Activated CD4-positive, alpha-beta memory T cell treated with anti-CD3 and anti-CD28 coated beads, Interleukin-2, amount 10 ng/mL, durations not matched to agents 7 days and 5 days (primary cell): ENCODE data around the gene ATP2B1. TPM values are rescaled to one million over a fixed set of nuclear protein-coding genes. Genes with fewer than 3 reads are reported as not detected.

ENCODE experiments used
- CTCF ChIA-PET: fragments of 350-600 bp; sonication (Branson Sonifier 250); formaldehyde crosslinking; loops from one replicate; lab custom pipeline; 2021; ENCODE audit warnings: antibody characterized with exemption, inconsistent platforms; lab: Charles Lee
- POLR2A ChIA-PET: fragments of 350-600 bp; sonication (Branson Sonifier 250); formaldehyde crosslinking; loops from one replicate; lab custom pipeline; 2021; ENCODE audit warnings: antibody characterized with exemption; lab: Charles Lee
- DNase-seq: peaks from one replicate; pipeline ENCODE4 v3.0.0-alpha.2; 2020
- H3K27ac Mint-ChIP-seq: one replicate; pipeline ENCODE4 v1.8.0; 2021; ENCODE audit warnings: mild to moderate bottlenecking, mixed read lengths
- H3K27me3 Mint-ChIP-seq: one replicate; pipeline ENCODE4 v1.8.0; 2021; ENCODE audit warnings: mixed read lengths
- H3K36me3 Mint-ChIP-seq: one replicate; pipeline ENCODE4 v1.8.0; 2021; ENCODE audit warnings: low read depth, mixed read lengths
- H3K4me1 Mint-ChIP-seq: one replicate; pipeline ENCODE4 v1.8.0; 2021; ENCODE audit warnings: mixed read lengths
- H3K4me3 Mint-ChIP-seq: one replicate; pipeline ENCODE4 v1.8.0; 2021; ENCODE audit warnings: mild to moderate bottlenecking, mixed read lengths
- H3K9me3 Mint-ChIP-seq: one replicate; pipeline ENCODE4 v1.8.0; 2021; ENCODE audit warnings: mixed read lengths
- total RNA-seq, 2 experiments: library from RNA; stranded (reverse); gene quantifications; one replicate each; pipeline ENCODE4 v1.2.3, GENCODE V29; 2021

Gene ATP2B1
- total RNA-seq, 2 experiments from 2014 or later, result 29.7 to 33.4 TPM

GRCh38 chr12:89679631-89680030, 29.0 kb downstream of the ATP2B1 start:
- H3K27ac Mint-ChIP-seq, result no peak overlapping the region
- DNase-seq, result no peak
- peaks cover 40% of the 10 kb centered on the region for H3K9me3 Mint-ChIP-seq
- H3K27me3 Mint-ChIP-seq, result no peaks in the 10 kb centered on the region
- peaks cover 10% of the 10 kb centered on the region for H3K4me1 Mint-ChIP-seq
- ChIA-PET POLR2A (no interaction called here), CTCF (interaction anchor here (0.6 kb wide), 1 partner anchor 18 kb away, joined by 5 read pairs; no protein-coding TSS in a partner anchor)
- H3K36me3 Mint-ChIP-seq, result peaks cover 32% of the 10 kb centered on the region
- H3K4me3 Mint-ChIP-seq, result no peak overlapping the region

- peaks cover 32% of the 10 kb centered on the region for H3K36me3 Mint-ChIP-seq
- H3K4me1 Mint-ChIP-seq, result peaks cover 15% of the 10 kb centered on the region
- CTCF ChIA-PET, result no interaction called here
- POLR2A ChIA-PET, result interaction anchor here (0.8 kb wide), 1 partner anchor 9 kb away, joined by 3 read pairs; no protein-coding TSS in a partner anchor
- peaks cover 37% of the 10 kb centered on the region for H3K9me3 Mint-ChIP-seq
- H3K27me3 Mint-ChIP-seq, result no peaks in the 10 kb centered on the region
- H3K4me3 Mint-ChIP-seq, result no peak overlapping the region
- H3K27ac Mint-ChIP-seq, result no peak overlapping the region
- DNase-seq, result no peak
Observed at GRCh38 chr12:89678225-89678624, 30.4 kb downstream of the ATP2B1 start.

GRCh38 chr12:89676930-89677329, 31.7 kb downstream of the ATP2B1 start:
- POLR2A ChIA-PET, result interaction anchor here (0.6 kb wide), 1 partner anchor 272 kb away, joined by 3 read pairs; no protein-coding TSS in a partner anchor
- Mint-ChIP-seq H3K36me3 (peaks cover 25% of the 10 kb centered on the region), H3K4me1 (peaks cover 27% of the 10 kb centered on the region), H3K27ac (no peak overlapping the region), H3K4me3 (no peak overlapping the region), H3K27me3 (no peaks in the 10 kb centered on the region), H3K9me3 (peaks cover 25% of the 10 kb centered on the region)
- CTCF ChIA-PET, result no interaction called here
- no peak for DNase-seq

GRCh38 chr12:89674326-89674942, 34.2 kb downstream of the ATP2B1 start:
- Mint-ChIP-seq H3K4me1 (peaks cover 39% of the 10 kb centered on the region), H3K27ac (no peak overlapping the region), H3K4me3 (no peak overlapping the region), H3K27me3 (no peaks in the 10 kb centered on the region), H3K36me3 (peaks cover 8% of the 10 kb centered on the region), H3K9me3 (peaks cover 5% of the 10 kb centered on the region)
- ChIA-PET CTCF (no interaction called here), POLR2A (no interaction called here)
- DNase-seq, result no peak

GRCh38 chr12:89673603-89674002, 35.0 kb downstream of the ATP2B1 start:
- Mint-ChIP-seq H3K4me1 (peaks cover 39% of the 10 kb centered on the region), H3K9me3 (peaks cover 2% of the 10 kb centered on the region), H3K36me3 (peaks cover 7% of the 10 kb centered on the region), H3K27ac (no peak overlapping the region), H3K27me3 (no peaks in the 10 kb centered on the region), H3K4me3 (no peak overlapping the region)
- no peak for DNase-seq
- CTCF ChIA-PET, result no interaction called here
- POLR2A ChIA-PET, result no interaction called here

GRCh38 chr12:89672589-89672979, 36.1 kb downstream of the ATP2B1 start:
- Mint-ChIP-seq H3K27ac (no peak overlapping the region), H3K4me1 (peaks cover 34% of the 10 kb centered on the region), H3K36me3 (peaks cover 2% of the 10 kb centered on the region), H3K9me3 (no peaks in the 10 kb centered on the region), H3K27me3 (no peaks in the 10 kb centered on the region), H3K4me3 (no peak overlapping the region)
- no peak for DNase-seq
- CTCF ChIA-PET, result no interaction called here
- POLR2A ChIA-PET, result interaction anchor here (1.5 kb wide), 1 partner anchor 9 kb away, joined by 3 read pairs; no protein-coding TSS in a partner anchor

- DNase-seq, result no peak
- ChIA-PET POLR2A (no interaction called here), CTCF (interaction anchor here (0.6 to 0.7 kb wide), 3 partner anchors 12 to 135 kb away, joined by 3 to 4 read pairs (median 3); no protein-coding TSS in a partner anchor)
- H3K36me3 Mint-ChIP-seq, result peaks cover 13% of the 10 kb centered on the region
- H3K4me1 Mint-ChIP-seq, result peaks cover 29% of the 10 kb centered on the region
- no peak overlapping the region for H3K4me3 Mint-ChIP-seq
- H3K27ac Mint-ChIP-seq, result no peak overlapping the region
- H3K27me3 Mint-ChIP-seq, result no peaks in the 10 kb centered on the region
- no peaks in the 10 kb centered on the region for H3K9me3 Mint-ChIP-seq
Observed at GRCh38 chr12:89671469-89671868, 37.2 kb downstream of the ATP2B1 start.

- H3K9me3 Mint-ChIP-seq, result no peaks in the 10 kb centered on the region
- H3K36me3 Mint-ChIP-seq, result peaks cover 16% of the 10 kb centered on the region
- H3K4me3 Mint-ChIP-seq, result no peak overlapping the region
- DNase-seq, result no peak
- no peak overlapping the region for H3K27ac Mint-ChIP-seq
- ChIA-PET POLR2A (interaction anchor here (1.2 to 1.5 kb wide), 2 partner anchors 10 to 39 kb away, joined by 3 read pairs; partner anchors contain the start of gene ATP2B1), CTCF (no interaction called here)
- no peaks in the 10 kb centered on the region for H3K27me3 Mint-ChIP-seq
- H3K4me1 Mint-ChIP-seq, result peaks cover 34% of the 10 kb centered on the region
Observed at GRCh38 chr12:89669197-89669596, 39.4 kb downstream of the ATP2B1 start.

GRCh38 chr12:89665556-89665955, 43.1 kb downstream of the ATP2B1 start:
- peaks cover 16% of the 10 kb centered on the region for H3K36me3 Mint-ChIP-seq
- ChIA-PET POLR2A (no interaction called here), CTCF (no interaction called here)
- H3K27ac Mint-ChIP-seq, result no peak overlapping the region
- H3K27me3 Mint-ChIP-seq, result no peaks in the 10 kb centered on the region
- no peak overlapping the region for H3K4me3 Mint-ChIP-seq
- no peak for DNase-seq
- H3K4me1 Mint-ChIP-seq, result peaks cover 23% of the 10 kb centered on the region
- H3K9me3 Mint-ChIP-seq, result no peaks in the 10 kb centered on the region

- Mint-ChIP-seq H3K9me3 (no peaks in the 10 kb centered on the region), H3K4me1 (peaks cover 22% of the 10 kb centered on the region), H3K27me3 (no peaks in the 10 kb centered on the region), H3K36me3 (peaks cover 14% of the 10 kb centered on the region), H3K4me3 (no peak overlapping the region), H3K27ac (no peak overlapping the region)
- POLR2A ChIA-PET, result interaction anchor here (1.2 kb wide), 1 partner anchor 44 kb away, joined by 5 read pairs; the partner anchor contains the start of gene ATP2B1
- DNase-seq, result no peak
- CTCF ChIA-PET, result interaction anchor here (1.4 kb wide), 1 partner anchor 45 kb away, joined by 3 read pairs; no protein-coding TSS in a partner anchor
Observed at GRCh38 chr12:89664441-89664840, 44.2 kb downstream of the ATP2B1 start.

- peaks cover 22% of the 10 kb centered on the region for H3K4me1 Mint-ChIP-seq
- no peak for DNase-seq
- H3K27me3 Mint-ChIP-seq, result no peaks in the 10 kb centered on the region
- no peak overlapping the region for H3K4me3 Mint-ChIP-seq
- peaks cover 14% of the 10 kb centered on the region for H3K36me3 Mint-ChIP-seq
- ChIA-PET CTCF (interaction anchor here (1.4 kb wide), 1 partner anchor 46 kb away, joined by 3 read pairs; no protein-coding TSS in a partner anchor), POLR2A (interaction anchor here (0.6 to 1.2 kb wide), 3 partner anchors 9 to 815 kb away, joined by 3 to 5 read pairs (median 3); partner anchors contain the start of gene ATP2B1)
- H3K27ac Mint-ChIP-seq, result no peak overlapping the region
- no peaks in the 10 kb centered on the region for H3K9me3 Mint-ChIP-seq
Observed at GRCh38 chr12:89663577-89664357, 44.9 kb downstream of the ATP2B1 start.

GRCh38 chr12:89662623-89663022, 46.0 kb downstream of the ATP2B1 start:
- Mint-ChIP-seq H3K27ac (no peak overlapping the region), H3K4me1 (peaks cover 22% of the 10 kb centered on the region), H3K36me3 (peaks cover 18% of the 10 kb centered on the region), H3K4me3 (no peak overlapping the region), H3K9me3 (no peaks in the 10 kb centered on the region), H3K27me3 (no peaks in the 10 kb centered on the region)
- DNase-seq, result no peak
- CTCF ChIA-PET, result no interaction called here
- POLR2A ChIA-PET, result interaction anchor here (2.5 kb wide), 1 partner anchor 47 kb away, joined by 14 read pairs; the partner anchor contains the start of gene ATP2B1
